Suppressor macrophage treated with lipopolysaccharide for 4 hours (primary cell): Measurements from ENCODE around the gene THRB.

Experiments
- DNase-seq: peaks from one replicate; pipeline ENCODE4 v3.0.0-alpha.2; 2020

Gene THRB

GRCh38 chr3:24300949-24301348 is 193.7 kb downstream of the THRB start:
- DNase-seq = no peak

DNA sequence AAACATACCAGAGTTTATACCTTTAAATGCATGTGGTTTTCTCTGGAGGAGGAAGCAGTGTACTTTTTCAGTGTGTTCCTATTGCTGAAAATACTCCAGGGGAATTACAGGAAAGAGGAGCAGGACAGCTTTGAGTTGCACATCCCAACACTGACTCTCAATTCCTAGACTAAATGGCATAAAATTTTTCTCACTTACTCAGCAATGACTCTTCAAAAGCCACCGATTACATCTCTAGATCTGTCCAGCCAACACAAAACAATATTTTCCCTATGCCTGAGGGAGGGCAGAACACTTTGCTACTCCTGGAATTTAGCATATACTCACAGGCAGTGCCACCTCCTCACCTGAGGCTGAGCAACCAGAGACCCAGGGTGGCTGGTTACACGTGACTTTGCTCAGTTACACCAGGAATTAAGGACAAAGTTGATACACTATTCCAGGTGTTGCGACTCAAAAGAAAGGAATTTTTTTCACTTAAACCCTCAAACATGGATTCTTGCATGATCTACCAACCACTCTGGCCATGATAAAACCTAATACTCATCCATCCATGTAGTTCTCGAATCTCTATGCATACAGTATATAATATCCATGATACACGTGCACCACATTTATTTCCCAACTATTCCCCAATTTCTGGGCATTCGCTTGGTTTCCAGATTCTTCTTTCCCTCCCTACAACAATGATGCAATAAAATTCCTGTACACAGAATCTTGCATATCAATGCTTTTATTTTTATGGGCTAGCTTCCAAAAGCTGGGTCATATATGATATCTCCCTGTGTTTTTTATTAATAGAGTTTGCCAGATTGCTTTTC is 194.6 kb downstream of the THRB start:
- no peak for DNase-seq

DNA sequence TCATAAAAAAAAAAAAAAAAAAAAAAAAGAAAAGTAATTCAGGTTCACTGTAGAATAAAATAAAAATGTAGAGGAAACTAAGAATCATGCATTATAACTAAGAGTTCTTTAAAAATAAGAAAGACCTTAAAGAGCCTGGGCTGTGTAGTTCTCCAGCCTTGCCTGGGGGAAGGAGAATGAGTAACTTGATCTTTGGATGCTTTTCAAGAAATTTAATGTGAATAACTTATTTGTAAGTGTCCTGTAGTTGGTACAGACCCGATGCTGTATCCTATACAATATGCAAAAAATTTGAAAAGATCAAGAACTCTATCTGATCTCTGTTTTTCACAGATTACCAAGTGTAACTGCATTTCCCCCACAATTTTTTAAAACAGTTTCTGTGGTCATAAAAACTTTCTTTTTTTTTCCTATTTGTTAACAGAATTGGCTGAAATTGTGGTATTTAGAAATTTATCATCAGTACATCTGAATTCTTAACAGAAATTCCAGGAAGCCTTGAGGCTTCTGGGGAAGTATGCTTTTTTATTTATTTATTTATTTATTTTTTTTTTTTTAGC is 195.3 kb downstream of the THRB start:
- DNase-seq = no peak

DNA sequence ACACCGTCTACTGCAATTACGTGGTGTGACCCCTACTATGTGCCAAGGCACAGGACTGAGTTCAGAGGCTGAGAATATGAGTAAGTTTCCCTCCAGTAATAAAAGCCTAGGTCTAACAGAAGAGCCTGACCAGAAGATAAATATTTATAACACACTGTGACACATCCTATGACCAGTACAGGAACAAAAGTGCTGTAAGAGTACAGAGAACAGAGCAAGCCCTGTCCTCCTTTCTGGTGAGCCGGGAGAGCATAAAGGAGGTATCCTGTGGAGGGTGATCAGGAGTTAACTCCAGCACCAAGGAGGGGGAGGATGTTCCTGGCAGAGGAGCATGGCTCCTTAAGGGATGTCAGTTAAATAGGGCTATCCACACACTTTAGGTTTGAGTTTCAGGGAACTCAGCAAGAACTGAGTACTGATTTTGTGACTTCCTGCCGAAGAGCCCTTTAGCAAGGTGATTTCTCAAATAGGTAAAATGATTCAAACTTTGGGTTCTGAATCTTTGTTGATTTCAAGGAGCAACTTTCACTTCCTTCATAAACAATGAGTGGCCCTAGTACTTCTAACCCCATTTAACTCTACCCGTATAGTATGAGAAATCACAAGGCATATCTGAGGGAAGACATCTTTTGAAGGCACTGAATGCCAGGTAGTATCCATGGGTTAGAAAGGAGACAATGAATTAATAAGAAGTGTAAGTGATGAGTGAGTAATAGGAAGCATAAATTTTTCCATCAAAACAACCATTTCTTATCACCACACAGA is 198.0 kb downstream of the THRB start:
- DNase-seq = no peak

DNA sequence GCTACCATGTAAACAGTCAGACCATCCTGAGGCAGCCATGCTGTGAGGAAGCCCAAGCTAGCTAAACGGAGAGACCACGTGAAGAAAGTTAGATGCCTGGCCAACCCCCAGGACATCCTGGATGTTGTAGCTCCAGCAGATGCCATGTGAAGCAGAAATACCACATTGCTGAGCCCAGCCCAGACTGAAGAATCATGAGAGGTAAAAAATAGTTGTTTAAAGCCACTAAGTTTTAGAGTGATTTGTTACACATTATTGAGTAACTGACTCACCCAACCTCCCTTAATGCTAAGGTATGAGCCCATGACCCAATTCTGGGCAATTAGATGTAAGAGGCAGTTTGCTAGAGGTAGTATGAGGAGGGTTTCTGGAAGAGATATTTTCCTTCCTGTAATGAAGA is 200.5 kb downstream of the THRB start:
- DNase-seq = no peak

DNA sequence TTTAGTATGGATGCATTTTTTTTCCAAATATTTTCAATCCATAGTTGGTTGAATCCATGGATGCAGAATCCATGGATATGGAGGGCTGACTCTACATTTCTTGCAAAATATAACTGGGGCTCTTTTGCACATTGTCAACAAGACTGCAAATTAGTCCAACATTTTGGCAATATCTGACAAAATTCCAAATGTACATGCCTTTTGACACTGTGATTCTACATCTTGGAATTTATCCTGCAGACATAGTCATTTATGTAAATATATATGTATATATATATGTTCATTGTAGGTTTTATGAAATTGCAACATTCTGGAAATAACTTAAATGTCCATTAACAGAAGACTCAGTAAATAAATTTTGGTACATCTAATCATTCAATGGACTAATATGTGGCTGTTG is 203.0 kb downstream of the THRB start:
- no peak for DNase-seq

- no peak for DNase-seq
These were observed 204.1 kb downstream of the THRB start for GRCh38 chr3:24290596-24290995.

DNA sequence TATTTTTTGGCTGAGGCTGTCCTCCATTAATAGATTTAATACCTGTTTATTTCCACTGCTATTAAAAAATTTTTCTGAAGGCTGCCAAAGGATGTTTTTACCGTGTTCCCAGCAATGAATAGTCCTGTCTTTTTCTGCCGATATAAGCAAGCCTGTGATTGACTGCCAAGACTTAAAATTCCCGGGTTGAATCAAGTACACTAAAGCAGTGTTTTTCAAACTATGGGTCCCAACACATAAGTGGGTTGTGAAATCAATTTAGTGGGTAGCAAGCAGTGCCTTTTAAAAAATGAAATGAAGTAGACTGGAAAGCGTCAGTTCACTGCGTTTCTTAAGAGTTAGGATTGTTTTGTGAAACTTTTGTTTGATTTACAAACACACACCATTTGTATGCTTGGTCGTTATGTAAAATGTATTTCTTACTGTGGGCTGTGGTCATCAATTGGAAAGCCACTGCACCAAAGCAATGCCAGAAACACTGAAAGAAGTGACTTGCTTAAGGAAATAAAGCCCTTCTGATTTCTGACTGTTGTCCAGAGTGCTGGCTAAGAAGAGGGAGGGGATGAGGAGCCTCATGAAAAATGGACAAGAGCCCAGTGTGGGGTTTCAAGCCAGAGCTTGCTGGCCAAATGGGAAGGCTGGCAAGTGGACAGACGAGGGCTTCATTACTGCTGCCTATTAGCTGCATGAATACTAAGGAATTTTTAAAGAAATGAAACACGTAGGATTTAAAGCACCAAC is 206.0 kb downstream of the THRB start:
- DNase-seq = no peak

DNA sequence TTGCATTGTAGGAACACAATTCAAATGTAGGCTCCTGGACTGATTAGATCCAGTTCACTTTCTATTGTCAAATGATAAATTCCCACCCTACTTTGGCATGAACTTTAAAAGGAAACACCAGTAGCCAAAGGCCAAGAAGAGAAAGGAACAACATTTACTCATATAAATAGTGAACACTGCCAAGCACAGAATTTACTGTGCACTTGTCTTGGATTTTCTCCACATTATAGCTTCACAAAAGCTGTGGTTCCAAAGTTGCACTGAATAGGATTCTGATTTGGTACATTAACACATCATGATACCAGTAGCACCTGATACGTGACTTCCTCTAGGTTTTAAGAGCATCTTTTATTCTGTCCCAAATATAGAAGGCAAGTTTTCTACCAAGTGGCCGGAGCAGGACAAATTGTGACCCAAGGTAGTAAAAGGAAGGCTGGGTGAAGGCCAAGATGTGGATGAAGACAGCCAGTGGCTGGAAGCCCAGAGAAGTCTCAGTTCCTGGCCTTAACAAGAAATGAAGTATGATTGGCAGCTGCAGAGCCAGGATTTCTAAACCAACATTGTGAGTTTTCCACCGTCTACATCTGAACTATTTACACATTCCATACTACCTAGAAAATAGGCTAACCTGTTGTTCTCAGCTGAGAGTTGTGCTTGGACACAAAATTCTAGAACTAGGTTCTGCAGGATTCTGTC is 206.7 kb downstream of the THRB start:
- no peak for DNase-seq

- DNase-seq = no peak
These were observed 208.2 kb downstream of the THRB start for GRCh38 chr3:24286405-24286804.

GRCh38 chr3:24278543-24278942 is 216.1 kb downstream of the THRB start:
- no peak for DNase-seq

GRCh38 chr3:24273491-24273890 is 221.2 kb downstream of the THRB start:
- DNase-seq = no peak

- DNase-seq = no peak
These were observed 221.8 kb downstream of the THRB start for GRCh38 chr3:24272875-24273274.

GRCh38 chr3:24272408-24272807 is 222.2 kb downstream of the THRB start:
- no peak for DNase-seq

DNA sequence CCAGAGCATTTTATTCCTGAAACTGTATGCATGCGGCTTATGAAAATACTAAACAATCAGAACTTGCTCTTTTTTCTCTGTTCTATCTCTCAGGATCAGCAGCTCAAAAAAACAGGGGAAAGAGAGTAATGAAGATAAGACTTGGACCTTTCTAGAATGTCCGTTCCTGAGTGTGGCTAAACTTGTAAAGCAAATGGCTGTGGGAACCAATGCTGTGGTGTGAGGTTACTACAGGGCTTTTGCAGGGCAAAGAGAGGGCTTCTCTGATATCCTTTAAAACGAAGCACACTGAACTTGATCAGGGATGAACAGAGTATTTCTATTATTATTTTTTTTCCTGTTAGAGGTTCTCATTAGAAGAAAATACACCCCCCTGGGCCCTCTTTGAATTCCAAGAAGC is 223.4 kb downstream of the THRB start:
- no peak for DNase-seq

DNA sequence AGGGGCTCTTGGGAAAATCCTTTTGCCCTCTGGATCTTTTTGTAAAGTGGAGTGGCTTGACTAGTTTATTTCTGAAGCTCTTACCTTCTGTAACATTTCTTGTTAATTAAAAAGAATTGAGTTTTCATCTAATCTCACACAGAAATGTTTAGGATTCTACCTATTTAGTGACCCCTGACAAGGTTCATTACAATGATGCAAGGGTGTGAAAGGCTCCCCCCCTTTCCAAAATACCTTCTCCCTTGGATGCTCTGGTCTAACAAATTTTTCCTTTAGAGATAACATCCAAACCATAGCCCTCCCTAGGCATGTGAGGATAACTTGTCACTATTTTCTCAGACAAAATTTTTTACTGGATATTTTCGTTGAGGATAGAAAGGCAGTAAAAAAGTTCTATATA is 223.9 kb downstream of the THRB start:
- DNase-seq = no peak

DNA sequence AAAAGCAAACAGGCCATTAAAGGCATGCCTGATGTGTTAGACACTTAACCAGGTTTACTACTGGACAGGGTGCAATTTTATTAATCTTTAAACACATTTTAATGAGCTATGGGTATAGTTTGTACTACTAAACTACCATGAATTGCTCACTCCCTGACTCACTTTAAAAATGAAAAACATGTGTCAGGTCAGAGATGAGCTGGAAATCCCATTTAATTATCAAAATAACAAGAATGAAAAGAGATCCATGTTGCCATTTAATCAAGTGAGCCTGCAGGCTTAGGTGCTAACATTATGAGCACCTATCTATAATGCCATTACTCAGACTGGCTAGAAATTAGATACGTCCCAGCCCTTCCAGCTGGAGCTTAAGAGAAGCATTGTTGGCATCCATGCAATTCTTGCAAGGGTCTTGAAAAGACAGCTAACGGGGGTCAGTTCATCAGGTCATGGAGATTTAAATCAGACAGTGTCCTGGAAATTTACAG is 224.4 kb downstream of the THRB start:
- DNase-seq = no peak

- peak; percentile 63 for DNase-seq
These were observed 229.9 kb downstream of the THRB start for GRCh38 chr3:24264748-24265158.

- DNase-seq = no peak
These were observed 230.6 kb downstream of the THRB start for GRCh38 chr3:24264011-24264410.

DNA sequence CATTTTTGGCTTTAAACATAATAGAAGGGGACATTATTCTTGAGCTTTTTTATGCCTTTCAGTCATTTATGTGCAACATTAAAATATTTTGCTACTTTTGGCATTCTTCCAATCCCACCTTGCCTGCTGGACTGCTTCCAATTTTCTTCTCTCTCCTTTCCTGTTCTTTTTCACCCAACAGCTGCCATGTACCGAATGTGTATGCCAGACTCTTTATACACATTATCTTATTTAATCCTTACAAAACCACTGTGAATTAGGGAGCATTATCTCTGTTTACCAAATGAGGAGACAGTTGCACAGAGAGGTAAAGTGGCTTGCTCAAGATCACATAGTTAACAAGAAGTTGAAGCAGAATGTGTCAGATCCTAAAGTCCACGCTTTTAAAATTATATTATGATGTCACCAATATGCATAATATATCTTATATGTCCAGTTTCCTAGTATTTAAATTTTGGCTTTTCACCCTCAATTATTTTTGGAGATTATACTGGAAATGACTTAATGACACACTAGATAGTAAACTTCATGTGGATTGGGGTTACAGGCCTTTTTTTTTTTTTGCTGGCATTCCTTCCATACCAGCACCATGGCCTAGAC is 231.5 kb downstream of the THRB start:
- no peak for DNase-seq

DNA sequence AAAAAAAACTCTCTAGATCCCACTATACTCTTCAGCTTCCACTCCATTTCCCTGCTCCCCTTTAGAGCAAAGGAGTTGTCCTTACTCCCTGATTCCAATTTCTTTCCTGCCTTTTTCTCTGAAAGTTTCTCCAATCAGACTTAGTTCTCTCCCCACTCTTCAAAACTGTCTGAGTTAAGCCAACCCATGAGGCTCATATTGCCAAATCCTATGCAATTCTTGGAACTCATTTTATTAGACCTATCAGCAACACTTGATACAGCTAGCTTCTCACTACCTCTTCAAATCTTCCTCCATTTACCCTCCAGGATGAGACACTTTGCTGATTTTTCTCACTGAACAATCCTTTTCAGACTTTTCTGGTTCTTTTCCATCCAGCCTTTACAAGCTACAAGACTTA is 233.1 kb downstream of the THRB start:
- no peak for DNase-seq

DNA sequence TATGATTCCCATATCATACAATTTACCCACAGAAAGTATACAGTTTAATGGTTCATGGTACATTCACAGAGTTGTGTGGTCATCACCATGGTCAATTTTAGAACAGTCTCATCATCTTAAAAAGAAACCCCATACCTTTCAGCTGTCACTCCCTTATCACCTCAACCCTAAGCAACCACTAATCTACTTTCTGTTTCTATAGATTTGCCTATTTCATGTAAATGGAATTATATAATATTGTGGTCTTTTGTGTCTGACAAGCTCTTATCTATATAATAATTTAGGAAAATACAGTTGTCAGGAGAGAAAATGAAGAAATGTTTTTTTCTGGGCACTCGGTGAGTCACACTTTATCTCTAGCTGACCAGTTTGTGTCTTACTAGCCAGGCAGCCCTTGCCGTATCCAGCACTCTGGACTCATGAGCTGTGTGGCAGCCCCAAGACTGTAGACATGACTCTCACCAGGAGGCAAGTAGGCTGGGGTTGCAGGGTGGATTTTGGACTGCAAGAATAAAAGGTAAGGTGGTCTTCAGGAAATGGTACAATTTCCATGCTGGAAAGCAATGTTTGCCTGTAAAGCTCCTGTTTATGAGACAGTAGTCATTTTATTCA is 234.6 kb downstream of the THRB start:
- DNase-seq = no peak
